Astrocyte (in vitro differentiated cells and primary cell): ENCODE results near the gene INSYN2B.

Source experiments
- EZH2 ChIP-seq: IDR thresholded peaks from 2 replicates; pipeline ENCODE4 v1.6.1; 2012; ENCODE audit warnings: mild to moderate bottlenecking, low read length, inconsistent platforms; ENCODE audit not compliant: insufficient read depth
- TF ChIP-seq, protein P1 (sequence below): IDR thresholded peaks from 2 replicates; pipeline ENCODE4 v1.5.1; 2011; ENCODE audit warnings: low read depth, mild to moderate bottlenecking, inconsistent platforms, low read length, moderate library complexity; ENCODE audit not compliant: insufficient read depth

DNA sequence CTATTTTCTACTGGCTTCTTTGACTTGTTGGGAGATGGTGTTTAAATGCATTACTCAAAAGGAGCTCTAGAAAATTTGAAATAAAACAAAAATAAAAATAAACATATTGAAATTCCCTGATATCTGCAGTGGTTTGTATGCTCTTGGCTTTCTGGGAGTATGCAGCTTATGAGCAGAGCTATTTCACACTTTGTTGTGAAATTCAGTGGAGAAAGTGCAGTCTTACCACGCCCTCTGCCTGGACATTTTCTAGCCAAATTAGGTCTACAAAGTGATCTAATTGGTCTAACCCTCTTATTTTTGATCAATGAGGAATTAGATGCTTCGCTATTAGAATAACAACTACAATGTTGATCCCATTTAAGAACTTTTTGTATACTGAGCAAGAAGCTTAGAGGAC lies 66.8 kb downstream of the INSYN2B start:
- TF ChIP-seq, protein P1, sequence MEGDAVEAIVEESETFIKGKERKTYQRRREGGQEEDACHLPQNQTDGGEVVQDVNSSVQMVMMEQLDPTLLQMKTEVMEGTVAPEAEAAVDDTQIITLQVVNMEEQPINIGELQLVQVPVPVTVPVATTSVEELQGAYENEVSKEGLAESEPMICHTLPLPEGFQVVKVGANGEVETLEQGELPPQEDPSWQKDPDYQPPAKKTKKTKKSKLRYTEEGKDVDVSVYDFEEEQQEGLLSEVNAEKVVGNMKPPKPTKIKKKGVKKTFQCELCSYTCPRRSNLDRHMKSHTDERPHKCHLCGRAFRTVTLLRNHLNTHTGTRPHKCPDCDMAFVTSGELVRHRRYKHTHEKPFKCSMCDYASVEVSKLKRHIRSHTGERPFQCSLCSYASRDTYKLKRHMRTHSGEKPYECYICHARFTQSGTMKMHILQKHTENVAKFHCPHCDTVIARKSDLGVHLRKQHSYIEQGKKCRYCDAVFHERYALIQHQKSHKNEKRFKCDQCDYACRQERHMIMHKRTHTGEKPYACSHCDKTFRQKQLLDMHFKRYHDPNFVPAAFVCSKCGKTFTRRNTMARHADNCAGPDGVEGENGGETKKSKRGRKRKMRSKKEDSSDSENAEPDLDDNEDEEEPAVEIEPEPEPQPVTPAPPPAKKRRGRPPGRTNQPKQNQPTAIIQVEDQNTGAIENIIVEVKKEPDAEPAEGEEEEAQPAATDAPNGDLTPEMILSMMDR: no peak
- no peak for TF ChIP-seq EZH2
